ENCODE results near the gene ZKSCAN5. TPM values are rescaled to one million over a fixed set of nuclear protein-coding genes. Genes with fewer than 3 reads are reported as not detected.

Gene ZKSCAN5
- total RNA-seq, 2 experiments from 2014 or later, result 7.6 to 7.9 TPM

DNA sequence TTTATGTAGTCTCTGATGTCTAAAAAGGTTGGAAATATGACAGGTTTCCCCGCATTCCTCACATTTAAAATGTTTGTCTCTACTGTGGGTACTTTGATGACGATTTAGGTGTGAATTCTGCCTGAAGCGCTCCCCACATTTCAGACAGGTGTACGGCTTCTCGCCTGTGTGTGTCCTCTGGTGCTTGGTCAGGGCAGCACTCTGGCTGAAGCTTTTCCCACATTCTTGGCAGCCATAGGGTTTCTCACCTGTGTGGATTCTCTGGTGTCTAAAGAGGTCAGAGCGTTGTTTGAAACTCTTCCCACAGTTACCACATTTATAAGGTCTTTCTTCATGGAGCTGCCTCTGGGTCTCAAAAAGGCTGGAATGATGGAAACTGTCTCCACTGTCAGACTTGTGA is 10.6 kb upstream of the ZKSCAN5 start:
- TF ChIP-seq CTCF (IDR thresholded peaks at IDR 0.05), result no peak
- peaks cover 12% of the 10 kb centered on the region for H3K4me1 Mint-ChIP-seq (ENCODE audit: low read depth)
- intact Hi-C loops (cut with micrococcal nuclease), result no loop called here
- peaks cover 18% of the 10 kb centered on the region for H3K9me3 Mint-ChIP-seq
- H3K27ac Mint-ChIP-seq, result no peak overlapping the region
- ChIA-PET CTCF (no interaction called here), POLR2A (interaction anchor here (1.5 kb wide), 1 partner anchor 18 kb away, joined by 4 read pairs; no protein-coding TSS in a partner anchor)
- no peaks in the 10 kb centered on the region for H3K27me3 Mint-ChIP-seq
- peaks cover 69% of the 10 kb centered on the region for H3K36me3 Mint-ChIP-seq (ENCODE audit: low read depth)
- DNase-seq (no peak), ATAC-seq (no peak)
- H3K4me3 Mint-ChIP-seq, result no peak overlapping the region

- ChIA-PET POLR2A (interaction anchor here (1.2 to 1.4 kb wide), 2 partner anchors 25 to 61 kb away, joined by 3 to 4 read pairs; partner anchors contain the start of gene ZNF789), CTCF (interaction anchor here (0.8 to 0.9 kb wide), 2 partner anchors 8 to 10 kb away, joined by 3 read pairs; no protein-coding TSS in a partner anchor)
- peaks cover 16% of the 10 kb centered on the region for H3K9me3 Mint-ChIP-seq
- intact Hi-C loops (cut with micrococcal nuclease), result no loop called here
- TF ChIP-seq CTCF (IDR thresholded peaks at IDR 0.05), result no peak
- H3K4me3 Mint-ChIP-seq, result peak overlapping the region; percentile 99
- no peaks in the 10 kb centered on the region for H3K27me3 Mint-ChIP-seq
- H3K36me3 Mint-ChIP-seq (ENCODE audit: low read depth), result peaks cover 58% of the 10 kb centered on the region
- ATAC-seq (no peak), DNase-seq (no peak)
- peaks cover 21% of the 10 kb centered on the region for H3K4me1 Mint-ChIP-seq (ENCODE audit: low read depth)
- H3K27ac Mint-ChIP-seq, result peak overlapping the region; percentile 73
These were observed 6.5 kb upstream of the ZKSCAN5 start for GRCh38 chr7:99497766-99498545.

GRCh38 chr7:99498546-99498944 is 5.9 kb upstream of the ZKSCAN5 start:
- ChIA-PET CTCF (interaction anchor here (0.8 to 0.9 kb wide), 2 partner anchors 9 kb away, joined by 3 read pairs; no protein-coding TSS in a partner anchor), POLR2A (interaction anchor here (0.5 to 1.4 kb wide), 2 partner anchors 24 to 61 kb away, joined by 3 to 4 read pairs; no protein-coding TSS in a partner anchor)
- no peak for ATAC-seq

GRCh38 chr7:99499371-99499720 is 5.1 kb upstream of the ZKSCAN5 start:
- Mint-ChIP-seq H3K27ac (peak overlapping the region; percentile 99), H3K36me3 (ENCODE audit: low read depth) (peaks cover 44% of the 10 kb centered on the region), H3K4me1 (ENCODE audit: low read depth) (peaks cover 24% of the 10 kb centered on the region), H3K4me3 (peak overlapping the region; percentile 99), H3K9me3 (peaks cover 5% of the 10 kb centered on the region), H3K27me3 (no peaks in the 10 kb centered on the region)
- ChIA-PET CTCF (interaction anchor here (1.3 to 1.5 kb wide), 2 partner anchors 34 to 81 kb away, joined by 3 to 4 read pairs; no protein-coding TSS in a partner anchor), POLR2A (interaction anchor here (0.5 to 3.1 kb wide), 13 partner anchors 10 to 131 kb away, joined by 3 to 20 read pairs (median 4); partner anchors contain the start of genes ATP5MF, ZNF655 and ZNF789)
- TF ChIP-seq CTCF (IDR thresholded peaks at IDR 0.05), result no peak
- ATAC-seq, result peak; percentile 32
- DNase-seq, result no peak
- intact Hi-C loops (cut with micrococcal nuclease), result no loop called here

More at GRCh38 chr7:99498546-99498944, 5.9 kb upstream of the ZKSCAN5 start:
- TF ChIP-seq CTCF (IDR thresholded peaks at IDR 0.05), result no peak
- peaks cover 52% of the 10 kb centered on the region for H3K36me3 Mint-ChIP-seq (ENCODE audit: low read depth)
- intact Hi-C loops (cut with micrococcal nuclease), result no loop called here
- peaks cover 24% of the 10 kb centered on the region for H3K4me1 Mint-ChIP-seq (ENCODE audit: low read depth)
- H3K4me3 Mint-ChIP-seq, result peak overlapping the region; percentile 99
- no peaks in the 10 kb centered on the region for H3K27me3 Mint-ChIP-seq
- H3K9me3 Mint-ChIP-seq, result peaks cover 13% of the 10 kb centered on the region
- no peak for DNase-seq
- peak overlapping the region; percentile 99 for H3K27ac Mint-ChIP-seq
